ENCODE results near the gene EXOC3L1.

Gene EXOC3L1

GRCh38 chr16:67181346-67181745 is 8.6 kb downstream of the EXOC3L1 start:
- DNase-seq, result no peak

GRCh38 chr16:67180166-67180565 is 9.8 kb downstream of the EXOC3L1 start:
- no peak for DNase-seq

GRCh38 chr16:67179421-67180080 is 10.4 kb downstream of the EXOC3L1 start:
- no peak for DNase-seq

- no peak for DNase-seq
Measured at GRCh38 chr16:67177743-67178699, 11.9 kb downstream of the EXOC3L1 start.

GRCh38 chr16:67176662-67177061 is 13.3 kb downstream of the EXOC3L1 start:
- no peak for DNase-seq

- no peak for DNase-seq
Measured at GRCh38 chr16:67174706-67175231, 15.2 kb downstream of the EXOC3L1 start.

DNA sequence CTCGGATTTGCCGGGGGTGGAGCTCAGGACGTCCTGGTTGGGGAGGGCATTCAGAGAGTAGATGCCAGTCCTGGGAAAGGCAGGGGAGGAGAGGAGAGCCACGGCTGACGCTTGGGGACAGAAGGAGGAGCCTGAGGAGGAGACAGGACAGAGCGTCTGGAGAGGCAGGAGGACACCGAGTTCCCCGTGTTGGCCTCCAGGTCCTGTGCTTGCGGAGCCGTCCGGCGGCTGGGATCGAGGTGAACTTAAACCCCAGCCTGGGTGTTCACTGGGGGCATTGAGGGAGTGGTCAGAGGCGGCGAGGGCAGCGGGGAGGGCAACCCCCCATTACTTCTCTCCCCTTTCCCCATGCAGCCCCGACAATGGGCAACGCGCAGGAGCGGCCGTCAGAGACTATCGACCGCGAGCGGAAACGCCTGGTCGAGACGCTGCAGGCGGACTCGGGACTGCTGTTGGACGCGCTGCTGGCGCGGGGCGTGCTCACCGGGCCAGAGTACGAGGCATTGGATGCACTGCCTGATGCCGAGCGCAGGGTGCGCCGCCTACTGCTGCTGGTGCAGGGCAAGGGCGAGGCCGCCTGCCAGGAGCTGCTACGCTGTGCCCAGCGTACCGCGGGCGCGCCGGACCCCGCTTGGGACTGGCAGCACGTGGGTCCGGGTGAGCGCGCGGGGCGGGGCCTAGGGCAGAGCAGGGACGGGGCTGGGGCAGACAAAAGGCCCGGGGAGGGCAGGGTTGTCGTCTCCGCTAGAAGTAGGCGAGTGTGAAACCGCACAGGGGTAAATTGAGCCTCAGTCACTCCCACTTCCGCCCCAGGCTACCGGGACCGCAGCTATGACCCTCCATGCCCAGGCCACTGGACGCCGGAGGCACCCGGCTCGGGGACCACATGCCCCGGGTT is 15.9 kb downstream of the EXOC3L1 start:
- DNase-seq, result peak; percentile 71 to 80

GRCh38 chr16:67173323-67173722 is 16.6 kb downstream of the EXOC3L1 start:
- no peak for DNase-seq

DNA sequence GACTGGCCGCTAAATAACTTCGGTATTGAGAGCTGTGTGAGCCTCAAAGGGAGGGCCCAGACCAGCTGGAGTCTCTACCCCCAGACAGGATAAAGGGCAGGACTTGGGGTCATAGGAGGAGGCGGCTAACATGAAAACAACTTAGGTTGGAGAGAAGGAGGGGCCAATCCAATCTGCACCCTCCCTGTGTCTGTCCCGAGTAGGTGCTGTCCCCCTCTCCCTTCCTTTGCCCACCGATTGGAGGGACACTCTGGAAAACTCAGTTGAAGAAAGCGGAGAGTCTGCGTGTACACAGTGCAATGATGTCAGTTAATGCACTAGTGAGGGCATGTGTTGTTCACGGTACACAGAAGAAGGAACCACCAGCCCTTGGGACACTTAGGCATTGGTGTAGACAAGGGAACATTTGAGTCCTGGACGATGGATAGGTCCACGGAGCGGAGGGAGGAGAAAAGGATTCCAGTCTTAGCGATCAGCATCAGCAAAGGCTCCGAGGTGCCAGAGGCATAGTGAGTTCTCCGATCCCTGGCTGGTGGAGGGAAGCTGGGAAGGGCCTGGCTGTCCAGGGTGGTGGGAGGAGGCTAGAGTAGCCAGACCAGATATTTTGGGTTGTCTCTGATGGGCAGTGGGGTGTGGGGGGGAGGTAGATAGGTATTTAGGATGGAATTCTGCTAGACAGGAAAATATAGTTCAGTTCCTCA is 18.8 kb downstream of the EXOC3L1 start:
- DNase-seq, result no peak

GRCh38 chr16:67170168-67170948 is 19.6 kb downstream of the EXOC3L1 start, which contains the start of gene NOL3:
TSS of gene NOL3 (plus strand) at chr16:67170538.
- DNase-seq, result no peak

- no peak for DNase-seq
Measured at GRCh38 chr16:67169642-67170167, 20.2 kb downstream of the EXOC3L1 start.

- no peak for DNase-seq
Measured at GRCh38 chr16:67169011-67169451, 20.9 kb downstream of the EXOC3L1 start.

DNA sequence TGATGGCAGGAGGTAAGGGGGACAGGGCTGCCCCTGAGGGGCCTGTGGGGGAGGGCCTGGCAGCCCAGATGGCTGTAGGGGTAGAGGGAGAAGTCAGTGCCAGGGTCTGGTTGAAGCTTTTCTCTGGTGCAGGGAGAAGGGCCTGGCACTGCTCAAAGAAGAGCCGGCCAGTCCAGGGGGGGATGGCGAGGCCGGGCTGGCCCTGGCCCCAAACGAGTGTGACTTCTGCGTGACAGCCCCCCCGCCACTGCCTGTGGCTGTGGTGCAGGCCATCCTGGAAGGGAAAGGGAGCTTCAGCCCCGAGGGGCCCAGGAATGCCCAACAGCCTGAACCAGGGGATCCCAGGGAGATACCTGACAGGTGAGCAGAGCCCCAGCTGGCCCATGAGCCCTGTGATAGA is 22.3 kb downstream of the EXOC3L1 start:
- DNase-seq, result no peak

GRCh38 chr16:67166598-67167168 is 23.3 kb downstream of the EXOC3L1 start:
- no peak for DNase-seq

- no peak for DNase-seq
Measured at GRCh38 chr16:67166110-67166547, 23.8 kb downstream of the EXOC3L1 start.

GRCh38 chr16:67165121-67166078 is 24.5 kb downstream of the EXOC3L1 start:
- DNase-seq, result no peak

GRCh38 chr16:67164599-67165061 is 25.3 kb downstream of the EXOC3L1 start, which contains the start of gene HSF4:
TSS of gene HSF4 (plus strand) at chr16:67164745. CDS start at chr16:67164812, 67 bp downstream.
- DNase-seq, result no peak

DNA sequence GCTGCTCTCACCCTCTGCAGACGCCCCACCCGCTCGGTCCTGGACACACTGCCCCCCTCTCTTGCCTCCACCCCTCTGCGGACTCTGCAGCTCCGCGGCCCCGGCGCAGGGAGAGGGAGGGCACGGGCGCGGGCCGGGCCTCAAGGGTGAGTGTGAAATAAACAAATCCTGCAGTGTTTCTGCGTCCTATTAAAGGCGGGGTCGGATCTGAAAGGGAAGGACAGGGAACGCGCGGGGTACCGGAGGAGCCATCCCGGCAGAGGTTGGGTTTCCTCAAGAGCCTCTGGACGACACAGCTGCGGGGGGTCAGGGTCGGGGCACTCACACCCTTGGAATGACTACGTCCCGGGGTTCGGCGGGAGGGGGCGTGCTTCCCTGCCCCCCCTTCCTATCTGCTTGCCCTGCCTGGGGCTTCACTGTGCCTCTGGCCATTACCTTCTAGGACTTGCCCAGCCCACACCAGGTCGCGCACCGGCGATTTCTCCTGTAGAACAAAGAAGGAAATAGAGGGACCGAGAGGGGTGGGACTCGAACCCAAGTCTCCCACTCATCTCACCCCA is 25.9 kb downstream of the EXOC3L1 start:
- no peak for DNase-seq
